HepG2 (cell line): ENCODE results near the gene RPAP3. TPM values are rescaled to one million over a fixed set of nuclear protein-coding genes. Genes with fewer than 3 reads are reported as not detected.

Experiments used
- ATAC-seq: fragments of 200-7000 bp; cut with Tn5 transposase; 3 replicates; pipeline ENCODE4 v1.9.1; 2020; ENCODE audit warnings: mild to moderate bottlenecking, moderate library complexity
- BruUV-seq: library from RNA; stranded (reverse); fragments of 400-500 nt; replicated peaks from 2 replicates; lab custom pipeline; 2021; lab: Mats Ljungman, UMichigan
- CTCF ChIA-PET: fragments of 300-600 bp; formaldehyde crosslinking; extraction: SDS; loops from one replicate; lab custom pipeline; 2021; ENCODE audit warnings: low total read pairs, inconsistent platforms, low intra/inter-chr PET ratio; lab: Yijun Ruan, JAX
- POLR2A ChIA-PET: fragments of 350-600 bp; sonication (Branson Sonifier 250); formaldehyde crosslinking; loops from one replicate; lab custom pipeline; 2020; ENCODE audit warnings: antibody characterized with exemption, inconsistent platforms; lab: Yijun Ruan, JAX
- DNase-seq: peaks from one replicate; pipeline ENCODE4 v3.0.0-alpha.2; 2015; ENCODE audit warnings: low spot score
- FAIRE-seq: peaks from 3 replicates; lab custom pipeline; 2011; peaks lifted over from hg19 to GRCh38; lab: Jason Lieb, UNC
- H2AFZ ChIP-seq: one replicate; pipeline ENCODE4 v1.6.1; 2011; ENCODE audit warnings: low read length, inconsistent platforms
- H3K27ac ChIP-seq: fragments of 300-600 bp; 3 replicates; pipeline ENCODE4 v1.8.0; 2011; ENCODE audit warnings: mixed run types, mild to moderate bottlenecking, mixed read lengths, low read length, inconsistent platforms; ENCODE audit not compliant: insufficient read depth; ENCODE audit errors: extremely low read length
- H3K27me3 ChIP-seq, 2 experiments: fragments of 200-600 bp in 1 of 2; 2 replicates in 1 of 2; 3 replicates in 1 of 2; pipeline versions ENCODE4 v1.6.0 to v1.8.0; 2011; ENCODE audit warnings: low read length in 2 of 2, mild to moderate bottlenecking in 2 of 2, moderate library complexity in 2 of 2, inconsistent platforms in 1 of 2; ENCODE audit not compliant: insufficient read depth in 2 of 2, control insufficient read depth in 1 of 2
- H3K36me3 ChIP-seq, 2 experiments: fragments of 200-600 bp in 1 of 2; replicated peaks in 1 of 2; 2 replicates in 1 of 2; 3 replicates in 1 of 2; pipeline versions ENCODE4 v1.5.1 to v1.8.0; 2011; ENCODE audit warnings: low read length in 2 of 2, inconsistent platforms in 1 of 2; ENCODE audit not compliant: insufficient read depth in 2 of 2, control insufficient read depth in 1 of 2
- H3K4me1 ChIP-seq: 2 replicates; pipeline ENCODE4 v1.5.1; 2012; ENCODE audit warnings: low read length, inconsistent platforms; ENCODE audit not compliant: insufficient read depth
- H3K4me2 ChIP-seq: 2 replicates; pipeline ENCODE4 v1.6.0; 2011; ENCODE audit warnings: low read depth, low read length, inconsistent platforms
- H3K4me3 ChIP-seq, 3 experiments: fragments of 200-600 bp in 1 of 3; sonication (generic), shearing (Covaris generic) in 1 of 3; replicated peaks in 1 of 3; 2 replicates each; pipeline ENCODE4 v1.5.1; 2011 to 2016; ENCODE audit warnings: low read length in 3 of 3, inconsistent platforms in 2 of 3, low read depth in 2 of 3, mild to moderate bottlenecking in 2 of 3, control low read depth in 1 of 3, mixed read lengths in 1 of 3; ENCODE audit not compliant: insufficient read depth in 1 of 3
- H3K79me2 ChIP-seq: one replicate; pipeline ENCODE4 v1.6.1; 2011; ENCODE audit warnings: low read length, inconsistent platforms; ENCODE audit not compliant: insufficient read depth
- H3K9ac ChIP-seq: 2 replicates; pipeline ENCODE4 v1.6.0; 2011; ENCODE audit warnings: mild to moderate bottlenecking, low read depth, low read length, inconsistent platforms; ENCODE audit not compliant: insufficient read depth
- H3K9me3 ChIP-seq: 2 replicates; pipeline ENCODE4 v1.5.1; 2012; ENCODE audit warnings: mild to moderate bottlenecking, low read length
- H4K20me1 ChIP-seq: 2 replicates; pipeline ENCODE4 v1.6.0; 2011; ENCODE audit warnings: inconsistent platforms, mild to moderate bottlenecking, low read length, moderate library complexity; ENCODE audit not compliant: insufficient read depth
- CC2D1A ChIP-seq: sonication (generic); formaldehyde crosslinking; IDR thresholded peaks from 2 replicates; pipeline ENCODE4 v1.8.1; 2023; ENCODE audit warnings: mild to moderate bottlenecking, missing genetic modification reagents
- CEBPB ChIP-seq: IDR thresholded peaks from 2 replicates; pipeline ENCODE4 v1.6.1; 2011; ENCODE audit warnings: low read depth, low read length, improper control_type of control experiment, borderline replicate concordance
- NCOA1 ChIP-seq: sonication (generic); formaldehyde crosslinking; IDR thresholded peaks from 2 replicates; pipeline ENCODE4 v1.9.0; 2021; ENCODE audit warnings: missing genetic modification reagents
- NFATC3 ChIP-seq: sonication (generic); formaldehyde crosslinking; IDR thresholded peaks from 2 replicates; pipeline ENCODE4 v1.5.1; 2020; ENCODE audit warnings: mild to moderate bottlenecking, missing genetic modification reagents
- POGK ChIP-seq: sonication (generic); formaldehyde crosslinking; conservative IDR thresholded peaks from 2 replicates; pipeline ENCODE4 v1.8.0; 2022; ENCODE audit warnings: mild to moderate bottlenecking, moderate library complexity, missing genetic modification reagents
- U2AF2 ChIP-seq: fragments of 200-400 bp; formaldehyde crosslinking; IDR thresholded peaks from 2 replicates; pipeline ENCODE4 v1.6.1; 2017; ENCODE audit warnings: low read depth, mild to moderate bottlenecking, low read length
- XBP1 ChIP-seq: sonication (generic); formaldehyde crosslinking; IDR thresholded peaks from 2 replicates; pipeline ENCODE4 v1.5.0; 2020; ENCODE audit warnings: missing genetic modification reagents
- ZNF580 ChIP-seq: IDR thresholded peaks from 2 replicates; pipeline ENCODE4 v1.6.1; 2016; ENCODE audit warnings: low read depth, borderline replicate concordance
- ZNF770 ChIP-seq: sonication (generic); formaldehyde crosslinking; IDR thresholded peaks from 2 replicates; pipeline ENCODE4 v1.5.0; 2020; ENCODE audit warnings: mild to moderate bottlenecking, missing genetic modification reagents
- WGBS: methylation state at CpG from one replicate; pipeline ENCODE4 v1.1.6; 2017; ENCODE audit warnings: low lambda C conversion rate; 5-methylcytosine and 5-hydroxymethylcytosine counted together
- in situ Hi-C: cut with HindIII; loops from 2 replicates; pipeline ENCODE4 v1.10.0; 2017; ENCODE audit warnings: low pct_unique_long_range_greater_than_20kb; ENCODE audit not compliant: extremely low pct_ligation_motif_present
- intact Hi-C: fragments of 100-400 bp; cut with micrococcal nuclease; formaldehyde crosslinking; loops from one replicate; pipeline ENCODE4 v1.10.0; 2022; ENCODE audit not compliant: unreplicated experiment
- polyA plus RNA-seq, 8 experiments: library from polyadenylated mRNA; depleted of rRNA in 3 of 8; stranded (reverse) in 7 of 8; unstranded in 1 of 8; fragments of >200 nt; fragmentation: Illumina TruSeq in 4 of 8; extraction: Trizol in 4 of 8; gene quantifications; 2 replicates each; pipeline versions ENCODE4 v1.2.1 to v1.2.3, GENCODE V29; 2011 to 2016; ENCODE audit warnings: low read depth in 4 of 8, missing spikeins in 1 of 8, mixed read lengths in 1 of 8; ENCODE audit not compliant: insufficient read depth in 1 of 8
- total RNA-seq, 5 experiments: library from RNA; depleted of rRNA; stranded (reverse); fragments of >200 nt; fragmentation: Illumina TruSeq; extraction: Trizol; gene quantifications; 2 replicates each; pipeline ENCODE4 v1.2.3, GENCODE V29; 2016; ENCODE audit warnings: low read depth in 1 of 5

The RPAP3 gene
- total and polyA plus RNA-seq, 2 of the 13 experiments (the other 11 are each of a cell fraction or from before 2014, with no cell fraction given), result 8.8 to 32.8 TPM

GRCh38 chr12:47704719-47705118 lies 1.1 kb downstream of the RPAP3 start:
- Histone ChIP-seq H3K4me1 (peaks cover 39% of the 10 kb centered on the region), H3K36me3 (peaks cover 3 to 4% of the 10 kb centered on the region in 2 experiments; a peak in 2 of 5 replicates), H3K4me2 (peak overlapping the region; percentile 86), H3K4me3 (peak overlapping the region; percentile 83 to 93 (median 91)), H3K27me3 (no peaks in the 10 kb centered on the region; a peak in 1 of 5 replicates), H3K9ac (peak overlapping the region; percentile 86), H3K27ac (no peak overlapping the region), H3K79me2 (peaks cover 26% of the 10 kb centered on the region), H3K9me3 (no peaks in the 10 kb centered on the region), H2AFZ (no peak overlapping the region), H4K20me1 (no peaks in the 10 kb centered on the region)
- in situ Hi-C loops (no loop called here), intact Hi-C loops (no loop called here)
- no peak for FAIRE-seq
- CTCF ChIA-PET, result no interaction called here
- TF ChIP-seq ZNF770, result peak; percentile 64
- no peak for TF ChIP-seq CC2D1A (CRISPR knock-in tag)
- no TSS peak for BruUV-seq
- POLR2A ChIA-PET, result no interaction called here
- ATAC-seq, result no peak
- DNase-seq, result no peak
- WGBS, result 95% methylated on average over 9 of the region's 9 CpGs

GRCh38 chr12:47700263-47700662 lies 5.6 kb downstream of the RPAP3 start:
- CTCF ChIA-PET, result no interaction called here
- Histone ChIP-seq H2AFZ (no peak overlapping the region), H3K9me3 (no peaks in the 10 kb centered on the region), H3K9ac (no peak overlapping the region), H4K20me1 (no peaks in the 10 kb centered on the region), H3K27ac (no peak overlapping the region), H3K4me3 (no peak overlapping the region), H3K36me3 (peaks cover 3 to 22% of the 10 kb centered on the region in 2 experiments; a peak in 4 of 5 replicates), H3K4me2 (no peak overlapping the region), H3K4me1 (peaks cover 22% of the 10 kb centered on the region), H3K79me2 (peaks cover 18% of the 10 kb centered on the region), H3K27me3 (no peaks in the 10 kb centered on the region; a peak in 1 of 5 replicates)
- WGBS, result 98% methylated on average over 2 of the region's 2 CpGs
- TF ChIP-seq XBP1 (CRISPR knock-in tag) (no peak), ZNF580 (no peak), CEBPB (peak; percentile 42; the same call in 1 of the 2 replicates), U2AF2 (no peak), NFATC3 (CRISPR knock-in tag) (no peak), NCOA1 (CRISPR knock-in tag) (no peak), POGK (CRISPR knock-in tag) (no peak)
- intact Hi-C loops (no loop called here), in situ Hi-C loops (no loop called here)
- BruUV-seq, result no TSS peak
- FAIRE-seq, result no peak
- no peak for DNase-seq
- ATAC-seq, result no peak
- POLR2A ChIA-PET, result no interaction called here
